Activated CD8-positive, alpha-beta memory T cell treated with anti-CD3 and anti-CD28 coated beads, Interleukin-2, amount 50 U/mL, for 1 hour (primary cell): ENCODE data around the gene ASIC2.

ENCODE experiments used
- DNase-seq: peaks from one replicate; pipeline ENCODE4 v3.0.0-alpha.2; 2020; ENCODE audit errors: extremely low read depth

The ASIC2 gene

GRCh38 chr17:33113991-33114370, 179.1 kb downstream of the ASIC2 start:
- DNase-seq = no peak

GRCh38 chr17:33113276-33113990, 179.7 kb downstream of the ASIC2 start:
- no peak for DNase-seq

GRCh38 chr17:33112763-33113162, 180.3 kb downstream of the ASIC2 start:
- no peak for DNase-seq

GRCh38 chr17:33109336-33110072, 183.6 kb downstream of the ASIC2 start:
- DNase-seq = no peak

- no peak for DNase-seq
Observed at GRCh38 chr17:33106525-33107165, 186.4 kb downstream of the ASIC2 start.

- no peak for DNase-seq
Observed at GRCh38 chr17:33105911-33106310, 187.2 kb downstream of the ASIC2 start.

GRCh38 chr17:33099906-33100305, 193.2 kb downstream of the ASIC2 start:
- no peak for DNase-seq

GRCh38 chr17:33099252-33099651, 193.8 kb downstream of the ASIC2 start:
- no peak for DNase-seq

- no peak for DNase-seq
Observed at GRCh38 chr17:33097411-33097810, 195.7 kb downstream of the ASIC2 start.

- DNase-seq = no peak
Observed at GRCh38 chr17:33096161-33096560, 196.9 kb downstream of the ASIC2 start.

- no peak for DNase-seq
Observed at GRCh38 chr17:33091271-33091670, 201.8 kb downstream of the ASIC2 start.

- DNase-seq = no peak
Observed at GRCh38 chr17:33090806-33091205, 202.3 kb downstream of the ASIC2 start.

- DNase-seq = no peak
Observed at GRCh38 chr17:33086878-33087277, 206.2 kb downstream of the ASIC2 start.

GRCh38 chr17:33086041-33086440, 207.1 kb downstream of the ASIC2 start:
- no peak for DNase-seq

- DNase-seq = no peak
Observed at GRCh38 chr17:33085256-33085655, 207.8 kb downstream of the ASIC2 start.

- no peak for DNase-seq
Observed at GRCh38 chr17:33084755-33085154, 208.3 kb downstream of the ASIC2 start.

- no peak for DNase-seq
Observed at GRCh38 chr17:33082529-33083173, 210.4 kb downstream of the ASIC2 start.

- no peak for DNase-seq
Observed at GRCh38 chr17:33080091-33080490, 213.0 kb downstream of the ASIC2 start.

GRCh38 chr17:33079201-33079600, 213.9 kb downstream of the ASIC2 start:
- no peak for DNase-seq

GRCh38 chr17:33076979-33077378, 216.1 kb downstream of the ASIC2 start:
- no peak for DNase-seq

- DNase-seq = no peak
Observed at GRCh38 chr17:33073416-33073815, 219.7 kb downstream of the ASIC2 start.

- DNase-seq = no peak
Observed at GRCh38 chr17:33072421-33073161, 220.5 kb downstream of the ASIC2 start.
